Panc1 (cell line): ENCODE data around the gene PGM3.

ENCODE experiments used
- CTCF ChIP-seq: fragments of 450-650 bp; IDR thresholded peaks from 2 replicates; pipeline ENCODE4 v1.5.1; 2017; ENCODE audit warnings: mild to moderate bottlenecking
- POLR2AphosphoS5 ChIP-seq: IDR thresholded peaks from 2 replicates; pipeline ENCODE4 v1.6.1; 2012; ENCODE audit warnings: mild to moderate bottlenecking, low read depth, low read length, moderate library complexity
- REST ChIP-seq, 2 experiments: IDR thresholded peaks; 2 replicates each; pipeline ENCODE4 v1.6.1; 2011 to 2012; ENCODE audit warnings: low read depth in 2 of 2, control low read depth in 1 of 2, low read length in 1 of 2, mild to moderate bottlenecking in 1 of 2, moderate library complexity in 1 of 2; ENCODE audit not compliant: insufficient read depth in 1 of 2
- SIN3A ChIP-seq: IDR thresholded peaks from 2 replicates; pipeline ENCODE4 v1.6.1; 2012; ENCODE audit warnings: low read depth, mild to moderate bottlenecking, low read length, moderate library complexity, borderline replicate concordance; ENCODE audit not compliant: insufficient read depth
- TCF7L2 ChIP-seq: IDR thresholded peaks from 2 replicates; pipeline ENCODE4 v1.6.1; 2011; ENCODE audit warnings: mild to moderate bottlenecking, low read depth, low read length, inconsistent platforms

- TF ChIP-seq CTCF: no peak
- no peak for TF ChIP-seq SIN3A
- TF ChIP-seq POLR2AphosphoS5: no peak
- no peak for TF ChIP-seq REST (IDR thresholded peaks at IDR 0.05; ENCODE audit: insufficient read depth in 1 of 2, low read depth in 2 of 2, low read length in 1 of 2)
- no peak for TF ChIP-seq TCF7L2
Observed at GRCh38 chr6:83152913-83153312, 40.2 kb downstream of the PGM3 start.
